Testis (tissue), 3 donors: ENCODE measurements around the gene GRIK4. TPM values are rescaled to one million over a fixed set of nuclear protein-coding genes. Genes with fewer than 3 reads are reported as not detected.

Source experiments
- DNase-seq: peaks from one replicate; pipeline ENCODE4 v3.0.0-alpha.2; 2019
- H3K27ac ChIP-seq, 2 donors: fragments of 200-600 bp; sonication (generic); one replicate each; pipeline ENCODE4 v1.5.1; 2019
- H3K27me3 ChIP-seq: fragments of 200-600 bp; sonication (generic); one replicate; pipeline ENCODE4 v1.5.1; 2019
- H3K36me3 ChIP-seq: fragments of 200-600 bp; sonication (generic); one replicate; pipeline ENCODE4 v1.5.1; 2017; ENCODE audit warnings: low read depth; ENCODE audit errors: missing control alignments
- H3K4me1 ChIP-seq: fragments of 200-600 bp; sonication (generic); one replicate; pipeline ENCODE4 v1.5.1; 2019
- H3K4me3 ChIP-seq, 2 donors: fragments of 200-600 bp; sonication (generic); one replicate each; pipeline ENCODE4 v1.5.1; 2017 to 2019
- H3K9me3 ChIP-seq: fragments of 200-600 bp; sonication (generic); one replicate; pipeline ENCODE4 v1.5.1; 2017
- CTCF ChIP-seq, 3 experiments: fragments of 450-650 bp in 2 of 3; fragments of 200-600 bp in 1 of 3; sonication (generic) in 1 of 3; IDR thresholded peaks; one replicate each; pipeline ENCODE4 v1.5.1; 2016 to 2019; ENCODE audit warnings: antibody characterized with exemption in 3 of 3, mild to moderate bottlenecking in 2 of 3, moderate library complexity in 1 of 3
- POLR2A ChIP-seq: fragments of 450-650 bp; IDR thresholded peaks from one replicate; pipeline ENCODE4 v1.6.1; 2017; ENCODE audit warnings: antibody characterized with exemption, mild to moderate bottlenecking, moderate library complexity
- WGBS, 2 donors: methylation state at CpG; one replicate each; pipeline ENCODE4 v1.1.5; 2018; 5-methylcytosine and 5-hydroxymethylcytosine counted together
- intact Hi-C: fragments of 100-400 bp; cut with DNase I; formaldehyde crosslinking; loops from one replicate; pipeline ENCODE4 v1.15.1; 2023; ENCODE audit warnings: low total_unique reads
- polyA plus RNA-seq: library from polyadenylated mRNA; stranded (reverse); fragments of 350-450 nt; fragmentation: Illumina TruSeq; extraction: RNeasy Lipid Tissue Mini Kit (QIAGEN cat#74804); gene quantifications from one replicate; pipeline ENCODE4 v1.2.3, GENCODE V29; 2014; ENCODE audit warnings: low read depth, low replicate concordance; ENCODE audit not compliant: insufficient read depth
- total RNA-seq, 2 donors: library from RNA; depleted of rRNA; stranded (reverse); fragments of >200 nt; gene quantifications; one replicate each; pipeline ENCODE4 v1.2.3, GENCODE V29; 2016

GRIK4 gene
- total and polyA plus RNA-seq, 3 donors from 2014 or later: 2.6 to 3.0 (median 2.6) TPM

GRCh38 chr11:120827820-120828219 lies 316.3 kb downstream of the GRIK4 start:
- Histone ChIP-seq H3K4me3 (no peak overlapping the region), H3K4me1 (no peaks in the 10 kb centered on the region), H3K27me3 (no peaks in the 10 kb centered on the region), H3K9me3 (no peaks in the 10 kb centered on the region), H3K27ac (no peak overlapping the region), H3K36me3 (no peaks in the 10 kb centered on the region)
- intact Hi-C loops: no loop called here
- WGBS, 2 donors: 66 to 82% methylated on average over 3 of the region's 3 CpGs
- DNase-seq: no peak
- no peak for TF ChIP-seq POLR2A
- TF ChIP-seq CTCF (IDR thresholded peaks at IDR 0.05): no peak

GRCh38 chr11:120828847-120829246 lies 317.3 kb downstream of the GRIK4 start:
- WGBS, 2 donors: 39 to 56% methylated on average over 5 of the region's 5 CpGs
- intact Hi-C loops: no loop called here
- TF ChIP-seq CTCF (IDR thresholded peaks at IDR 0.05) (no peak), POLR2A (no peak)

DNA sequence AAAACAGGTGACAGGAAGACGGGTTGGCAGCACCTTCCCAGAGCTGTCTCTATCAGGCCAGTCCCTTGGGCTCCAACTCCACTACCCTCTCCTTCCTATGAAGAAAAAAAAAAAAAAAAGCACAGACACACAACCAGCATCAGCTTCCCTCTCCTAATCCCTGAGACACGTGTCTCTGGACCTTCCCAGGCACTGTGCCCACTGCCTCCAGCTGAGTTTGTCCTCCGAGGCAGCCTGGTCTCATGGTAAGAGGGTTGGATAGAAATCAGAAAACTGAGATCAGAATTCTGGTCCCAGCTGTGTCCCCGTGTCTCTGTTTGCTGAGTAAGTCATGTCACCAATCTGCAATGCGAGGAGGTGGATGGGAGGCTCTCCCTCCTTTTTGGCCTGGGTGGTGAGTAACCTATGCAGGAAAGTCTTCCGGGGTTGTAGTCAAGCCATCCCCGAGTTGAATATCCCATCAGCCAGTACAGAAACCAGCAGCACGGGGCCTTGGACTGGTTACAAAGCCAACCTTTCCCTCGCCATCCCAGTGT lies 318.6 kb downstream of the GRIK4 start:
- intact Hi-C loops: no loop called here
- WGBS, 2 donors: 78 to 86% methylated on average over 9 of the region's 9 CpGs
- H3K27me3 ChIP-seq: no peaks in the 10 kb centered on the region
- no peak for DNase-seq
- H3K4me1 ChIP-seq: no peaks in the 10 kb centered on the region
- H3K9me3 ChIP-seq: no peaks in the 10 kb centered on the region
- no peak overlapping the region for H3K4me3 ChIP-seq
- no peak overlapping the region for H3K27ac ChIP-seq
- H3K36me3 ChIP-seq: no peaks in the 10 kb centered on the region
- TF ChIP-seq CTCF (IDR thresholded peaks at IDR 0.05): no peak
- no peak for TF ChIP-seq POLR2A

More at GRCh38 chr11:120828847-120829246, 317.3 kb downstream of the GRIK4 start:
- no peaks in the 10 kb centered on the region for H3K9me3 ChIP-seq
- H3K27ac ChIP-seq: no peak overlapping the region
- H3K4me3 ChIP-seq: no peak overlapping the region
- H3K27me3 ChIP-seq: no peaks in the 10 kb centered on the region
- no peaks in the 10 kb centered on the region for H3K4me1 ChIP-seq
- no peak for DNase-seq
- H3K36me3 ChIP-seq: no peaks in the 10 kb centered on the region

DNA sequence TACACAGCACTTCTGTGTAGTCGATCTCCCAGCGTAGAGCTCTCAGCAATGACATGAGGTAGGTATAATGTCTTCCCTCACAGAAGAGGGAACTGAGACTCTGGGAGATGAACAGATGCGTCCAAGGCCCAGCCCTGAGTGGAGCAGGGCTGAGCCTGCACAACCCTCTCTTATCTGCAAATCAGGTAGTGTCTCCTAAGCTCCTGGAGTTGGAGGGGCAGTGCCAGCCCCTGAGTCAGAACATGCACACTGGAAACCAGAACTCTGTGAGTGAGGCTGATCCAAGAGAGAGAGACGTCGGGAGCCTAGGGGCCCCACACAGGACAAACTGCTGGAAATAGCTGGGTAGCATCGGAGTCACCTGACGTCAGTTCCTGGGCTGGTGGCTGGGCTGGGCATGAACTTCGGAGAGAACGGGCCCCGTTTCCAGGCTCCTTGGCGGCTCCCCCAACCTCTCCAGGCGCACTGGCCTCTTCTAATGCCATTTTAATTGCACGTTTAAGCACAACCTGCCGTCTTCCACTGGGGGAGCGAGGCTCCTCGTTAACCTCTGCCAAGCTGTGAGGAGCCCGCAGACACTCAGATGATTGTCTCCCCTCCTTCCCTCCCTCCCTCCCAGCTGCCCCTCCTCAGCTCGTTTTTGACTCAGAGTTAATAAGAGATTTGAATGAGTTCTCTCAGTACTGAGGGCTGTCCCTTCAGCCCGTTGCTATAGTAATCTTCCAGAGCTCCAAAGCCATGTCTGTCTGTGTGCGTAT lies 321.1 kb downstream of the GRIK4 start:
- no peak for DNase-seq
- Histone ChIP-seq H3K4me1 (no peaks in the 10 kb centered on the region), H3K36me3 (no peaks in the 10 kb centered on the region), H3K9me3 (no peaks in the 10 kb centered on the region), H3K27me3 (no peaks in the 10 kb centered on the region), H3K27ac (no peak overlapping the region), H3K4me3 (no peak overlapping the region)
- intact Hi-C loops: no loop called here
- 41 to 54% methylated on average over 19 to 20 of the region's 20 CpGs for WGBS, 2 donors
- TF ChIP-seq POLR2A (no peak), CTCF (IDR thresholded peaks at IDR 0.05) (no peak)
